Astrocyte (in vitro differentiated cells and primary cell): ENCODE data around the gene PLA2G2D.

Experiments
- EZH2 ChIP-seq: IDR thresholded peaks from 2 replicates; pipeline ENCODE4 v1.6.1; 2012; ENCODE audit warnings: mild to moderate bottlenecking, low read length, inconsistent platforms; ENCODE audit not compliant: insufficient read depth
- TF ChIP-seq, protein P1 (sequence below): IDR thresholded peaks from 2 replicates; pipeline ENCODE4 v1.5.1; 2011; ENCODE audit warnings: low read depth, mild to moderate bottlenecking, inconsistent platforms, low read length, moderate library complexity; ENCODE audit not compliant: insufficient read depth

DNA sequence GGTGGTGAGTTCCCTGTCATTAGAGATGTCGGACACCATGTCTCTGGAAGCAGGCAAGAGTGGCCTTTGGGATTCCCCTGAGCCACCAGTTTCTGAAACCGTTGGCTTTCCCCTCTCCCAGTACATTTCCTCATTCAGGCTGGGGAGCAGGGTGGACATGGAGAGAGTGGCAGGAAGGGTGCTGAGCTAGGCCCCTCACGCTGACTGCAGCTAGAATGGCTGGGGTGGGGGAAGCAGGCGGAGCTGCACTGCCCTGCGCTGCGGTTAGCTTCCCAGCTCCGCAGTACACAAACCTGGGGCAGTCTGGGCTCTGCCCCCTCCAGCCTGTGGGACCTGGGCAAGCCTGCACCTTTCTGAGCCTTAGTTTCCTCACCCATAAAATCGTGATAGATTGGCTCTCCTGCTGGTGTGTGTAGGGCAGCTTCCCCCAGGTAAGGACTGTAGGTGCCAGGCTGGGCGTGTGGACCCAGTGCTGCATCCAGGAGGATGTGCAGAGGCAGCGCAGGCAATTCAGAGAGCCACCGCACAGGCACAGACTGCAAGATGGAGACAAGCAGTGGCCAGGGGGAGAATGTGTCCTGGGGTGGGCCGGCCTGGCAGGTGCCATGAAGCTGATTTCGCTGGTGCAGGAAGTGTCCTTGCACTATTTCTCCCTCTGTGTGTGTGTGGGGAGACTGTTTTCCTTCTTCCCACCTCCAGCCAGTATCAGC is 22.8 kb upstream of the PLA2G2D start:
- TF ChIP-seq EZH2: no peak
- TF ChIP-seq, protein P1, sequence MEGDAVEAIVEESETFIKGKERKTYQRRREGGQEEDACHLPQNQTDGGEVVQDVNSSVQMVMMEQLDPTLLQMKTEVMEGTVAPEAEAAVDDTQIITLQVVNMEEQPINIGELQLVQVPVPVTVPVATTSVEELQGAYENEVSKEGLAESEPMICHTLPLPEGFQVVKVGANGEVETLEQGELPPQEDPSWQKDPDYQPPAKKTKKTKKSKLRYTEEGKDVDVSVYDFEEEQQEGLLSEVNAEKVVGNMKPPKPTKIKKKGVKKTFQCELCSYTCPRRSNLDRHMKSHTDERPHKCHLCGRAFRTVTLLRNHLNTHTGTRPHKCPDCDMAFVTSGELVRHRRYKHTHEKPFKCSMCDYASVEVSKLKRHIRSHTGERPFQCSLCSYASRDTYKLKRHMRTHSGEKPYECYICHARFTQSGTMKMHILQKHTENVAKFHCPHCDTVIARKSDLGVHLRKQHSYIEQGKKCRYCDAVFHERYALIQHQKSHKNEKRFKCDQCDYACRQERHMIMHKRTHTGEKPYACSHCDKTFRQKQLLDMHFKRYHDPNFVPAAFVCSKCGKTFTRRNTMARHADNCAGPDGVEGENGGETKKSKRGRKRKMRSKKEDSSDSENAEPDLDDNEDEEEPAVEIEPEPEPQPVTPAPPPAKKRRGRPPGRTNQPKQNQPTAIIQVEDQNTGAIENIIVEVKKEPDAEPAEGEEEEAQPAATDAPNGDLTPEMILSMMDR: no peak
